Stromal cell of bone marrow (primary cell): ENCODE measurements around the gene HLA-DQB1.

Experiments used
- DNase-seq: peaks from one replicate; pipeline ENCODE4 v3.0.0-alpha.2; 2012; ENCODE audit warnings: low read depth

The HLA-DQB1 gene

GRCh38 chr6:32625137-32625536, 41.3 kb downstream of the HLA-DQB1 start:
- no peak for DNase-seq

- no peak for DNase-seq
Observed at GRCh38 chr6:32624565-32624964, 41.9 kb downstream of the HLA-DQB1 start.

- no peak for DNase-seq
Observed at GRCh38 chr6:32623693-32624092, 42.8 kb downstream of the HLA-DQB1 start.

GRCh38 chr6:32622545-32623401, 43.7 kb downstream of the HLA-DQB1 start:
- no peak for DNase-seq

GRCh38 chr6:32621372-32621771, 45.1 kb downstream of the HLA-DQB1 start:
- DNase-seq: no peak

- no peak for DNase-seq
Observed at GRCh38 chr6:32617751-32618150, 48.7 kb downstream of the HLA-DQB1 start.

- no peak for DNase-seq
Observed at GRCh38 chr6:32615885-32616532, 50.4 kb downstream of the HLA-DQB1 start.

GRCh38 chr6:32614366-32615081, 51.9 kb downstream of the HLA-DQB1 start:
- no peak for DNase-seq

GRCh38 chr6:32613475-32613874, 53.0 kb downstream of the HLA-DQB1 start:
- no peak for DNase-seq

GRCh38 chr6:32610682-32611296, 55.7 kb downstream of the HLA-DQB1 start:
- no peak for DNase-seq

GRCh38 chr6:32609731-32610640, 56.5 kb downstream of the HLA-DQB1 start:
- DNase-seq: peak; percentile 91
